Neuronal stem cell (in vitro differentiated cells): ENCODE measurements around the gene COA8.

Experiments
- DNase-seq: peaks from one replicate; pipeline ENCODE4 v3.0.0-alpha.2; 2013; ENCODE audit warnings: low spot score
- H2AFZ ChIP-seq: one replicate; pipeline ENCODE4 v1.6.1; 2013; ENCODE audit warnings: mild to moderate bottlenecking, low read length, inconsistent platforms
- H2AK5ac ChIP-seq: 2 replicates; pipeline ENCODE4 v1.6.1; 2013; ENCODE audit warnings: low read depth, mild to moderate bottlenecking, inconsistent platforms, low read length, moderate library complexity, mixed read lengths
- H2BK120ac ChIP-seq: 2 replicates; pipeline ENCODE4 v1.6.1; 2013; ENCODE audit warnings: low read depth, mild to moderate bottlenecking, inconsistent platforms, low read length, moderate library complexity, mixed read lengths
- H2BK12ac ChIP-seq: one replicate; pipeline ENCODE4 v1.6.1; 2013; ENCODE audit warnings: low read length, inconsistent platforms
- H2BK15ac ChIP-seq: 2 replicates; pipeline ENCODE4 v1.6.1; 2013; ENCODE audit warnings: mild to moderate bottlenecking, low read length, inconsistent platforms, mixed read lengths
- H2BK5ac ChIP-seq: one replicate; pipeline ENCODE4 v1.6.1; 2013; ENCODE audit warnings: inconsistent platforms, mild to moderate bottlenecking, low read length, moderate library complexity
- H3K14ac ChIP-seq: one replicate; pipeline ENCODE4 v1.6.1; 2013; ENCODE audit warnings: low read length, inconsistent platforms
- H3K18ac ChIP-seq: 2 replicates; pipeline ENCODE4 v1.6.1; 2013; ENCODE audit warnings: low read length, inconsistent platforms
- H3K23ac ChIP-seq: 2 replicates; pipeline ENCODE4 v1.6.1; 2013; ENCODE audit warnings: low read depth, mild to moderate bottlenecking, mixed read lengths, low read length, inconsistent platforms; ENCODE audit not compliant: poor library complexity
- H3K27ac ChIP-seq: replicated peaks from 3 replicates; pipeline ENCODE4 v1.5.1; 2013; ENCODE audit warnings: low read length, inconsistent platforms
- H3K27me3 ChIP-seq, 3 experiments: 2 replicates each; pipeline ENCODE4 v1.6.1; 2013; ENCODE audit warnings: low read length in 3 of 3, mild to moderate bottlenecking in 2 of 3, inconsistent platforms in 1 of 3, low read depth in 1 of 3, mixed read lengths in 1 of 3, moderate library complexity in 1 of 3; ENCODE audit not compliant: control insufficient read depth in 3 of 3, insufficient read depth in 3 of 3
- H3K36me3 ChIP-seq, 2 donors: replicated peaks in 1 of 2; 2 replicates each; pipeline ENCODE4 v1.6.1; 2013; ENCODE audit warnings: low read length in 2 of 2; ENCODE audit not compliant: control insufficient read depth in 2 of 2, insufficient read depth in 2 of 2
- H3K4ac ChIP-seq: 2 replicates; pipeline ENCODE4 v1.6.1; 2013; ENCODE audit warnings: inconsistent platforms, mild to moderate bottlenecking, low read length, moderate library complexity
- H3K4me1 ChIP-seq, 2 donors: 1 replicate in 1 of 2; 2 replicates in 1 of 2; pipeline ENCODE4 v1.6.1; 2013; ENCODE audit warnings: low read length in 2 of 2, low read depth in 1 of 2; ENCODE audit not compliant: control insufficient read depth in 2 of 2, insufficient read depth in 1 of 2
- H3K4me2 ChIP-seq: one replicate; pipeline ENCODE4 v1.6.1; 2013; ENCODE audit warnings: mild to moderate bottlenecking, low read length, inconsistent platforms; ENCODE audit not compliant: insufficient read depth, poor library complexity, severe bottlenecking
- H3K4me3 ChIP-seq, 2 donors: 2 replicates each; pipeline ENCODE4 v1.5.1; 2013; ENCODE audit warnings: low read length in 2 of 2, mild to moderate bottlenecking in 2 of 2, inconsistent platforms in 1 of 2, moderate library complexity in 1 of 2
- H3K79me1 ChIP-seq: one replicate; pipeline ENCODE4 v1.6.1; 2013; ENCODE audit warnings: low read depth, mild to moderate bottlenecking, inconsistent platforms, low read length, moderate library complexity
- H3K9ac ChIP-seq: one replicate; pipeline ENCODE4 v1.6.1; 2013; ENCODE audit warnings: mild to moderate bottlenecking, low read depth, low read length, inconsistent platforms; ENCODE audit not compliant: poor library complexity
- H3K9me3 ChIP-seq, 2 donors: replicated peaks in 1 of 2; 2 replicates each; pipeline versions ENCODE3 to v1.6.1; 2013; ENCODE audit warnings: low read length in 2 of 2, mild to moderate bottlenecking in 2 of 2, inconsistent platforms in 1 of 2, low read depth in 1 of 2, mixed read lengths in 1 of 2, moderate library complexity in 1 of 2; ENCODE audit not compliant: control insufficient read depth in 2 of 2, insufficient read depth in 1 of 2
- H4K8ac ChIP-seq: one replicate; pipeline ENCODE4 v1.6.1; 2013; ENCODE audit warnings: low read depth, mild to moderate bottlenecking, inconsistent platforms, low read length, moderate library complexity
- H4K91ac ChIP-seq: one replicate; pipeline ENCODE4 v1.6.1; 2013; ENCODE audit warnings: low read length, low read depth, mild to moderate bottlenecking, inconsistent platforms; ENCODE audit not compliant: poor library complexity
- WGBS, 2 donors: extraction: QIAGEN DNeasy Blood & Tissue Kit; methylation state at CpG; one replicate each; pipeline ENCODE4 v1.1.7; 2013; ENCODE audit warnings: missing lambda C conversion rate in 2 of 2, mixed read lengths in 1 of 2; ENCODE audit not compliant: insufficient read length in 2 of 2, insufficient replicate concordance in 1 of 2; ENCODE audit errors: extremely low coverage in 2 of 2; 5-methylcytosine and 5-hydroxymethylcytosine counted together

The COA8 gene

GRCh38 chr14:103600503-103600902, 37.7 kb downstream of the COA8 start:
- no peak overlapping the region for H4K91ac ChIP-seq
- H3K79me1 ChIP-seq = no peaks in the 10 kb centered on the region
- no peak overlapping the region for H2AK5ac ChIP-seq
- H3K14ac ChIP-seq = no peak overlapping the region
- peaks cover 0 to 2% of the 10 kb centered on the region in 2 donors for H3K4me1 ChIP-seq
- H3K36me3 ChIP-seq = peaks cover 0 to 10% of the 10 kb centered on the region in 2 donors
- H3K4ac ChIP-seq = no peak overlapping the region
- H3K9me3 ChIP-seq = no peaks in the 10 kb centered on the region
- H2BK5ac ChIP-seq = no peak overlapping the region
- H3K27me3 ChIP-seq = no peaks in the 10 kb centered on the region
- no CpG with 5 or more reads among the region's 5 CpGs for WGBS, 2 donors
- H2BK120ac ChIP-seq = no peak overlapping the region
- no peak overlapping the region for H2BK15ac ChIP-seq
- H4K8ac ChIP-seq = no peak overlapping the region
- DNase-seq = no peak
- H3K9ac ChIP-seq = no peak overlapping the region
- H2AFZ ChIP-seq = no peak overlapping the region
- H3K23ac ChIP-seq = no peak overlapping the region
- no peak overlapping the region for H3K4me3 ChIP-seq
- no peak overlapping the region for H3K4me2 ChIP-seq
- no peak overlapping the region for H3K27ac ChIP-seq
- no peak overlapping the region for H2BK12ac ChIP-seq
- no peak overlapping the region for H3K18ac ChIP-seq

GRCh38 chr14:103604620-103605019, 41.9 kb downstream of the COA8 start:
- Histone ChIP-seq H2BK12ac (no peak overlapping the region), H2BK120ac (no peak overlapping the region), H3K4me1 (peaks cover 3 to 9% of the 10 kb centered on the region in 2 donors), H2AFZ (no peak overlapping the region), H3K27ac (no peak overlapping the region), H2BK5ac (no peak overlapping the region), H2BK15ac (no peak overlapping the region), H3K9ac (no peak overlapping the region), H4K8ac (no peak overlapping the region), H3K14ac (no peak overlapping the region), H4K91ac (no peak overlapping the region), H2AK5ac (no peak overlapping the region), H3K4me3 (no peak overlapping the region), H3K23ac (no peak overlapping the region), H3K27me3 (no peaks in the 10 kb centered on the region), H3K4me2 (no peak overlapping the region), H3K79me1 (peaks cover 1% of the 10 kb centered on the region), H3K4ac (no peak overlapping the region), H3K9me3 (peaks cover 0 to 1% of the 10 kb centered on the region in 2 donors), H3K18ac (no peak overlapping the region), H3K36me3 (no peaks in the 10 kb centered on the region)
- no CpG with 5 or more reads among the region's 5 CpGs for WGBS, 2 donors
- no peak for DNase-seq

GRCh38 chr14:103606963-103607668, 44.4 kb downstream of the COA8 start:
- no peak overlapping the region for H3K4ac ChIP-seq
- no CpG with 5 or more reads among the region's 25 CpGs for WGBS, 2 donors

GRCh38 chr14:103607822-103608221, 45.1 kb downstream of the COA8 start:
- Histone ChIP-seq H3K27ac (no peak overlapping the region), H3K23ac (no peak overlapping the region), H3K27me3 (no peaks in the 10 kb centered on the region), H3K79me1 (peaks cover 1% of the 10 kb centered on the region), H3K4me2 (no peak overlapping the region), H2BK120ac (no peak overlapping the region), H4K8ac (no peak overlapping the region), H3K4me1 (peaks cover 3 to 9% of the 10 kb centered on the region in 2 donors), H3K9ac (no peak overlapping the region), H4K91ac (no peak overlapping the region), H2BK12ac (no peak overlapping the region), H2BK15ac (no peak overlapping the region), H3K4me3 (no peak overlapping the region), H2AK5ac (no peak overlapping the region), H2AFZ (no peak overlapping the region), H3K18ac (no peak overlapping the region), H3K9me3 (peaks cover 6 to 8% of the 10 kb centered on the region in 2 donors), H3K14ac (peak overlapping the region; percentile 87), H2BK5ac (no peak overlapping the region), H3K4ac (no peak overlapping the region), H3K36me3 (no peaks in the 10 kb centered on the region)
- no CpG with 5 or more reads among the region's 15 CpGs for WGBS, 2 donors
- no peak for DNase-seq

More at GRCh38 chr14:103606963-103607668, 44.4 kb downstream of the COA8 start:
- no peak overlapping the region for H2AFZ ChIP-seq
- H2BK5ac ChIP-seq = no peak overlapping the region
- H2BK15ac ChIP-seq = no peak overlapping the region
- no peak overlapping the region for H4K91ac ChIP-seq
- no peak overlapping the region for H2BK12ac ChIP-seq
- H3K18ac ChIP-seq = no peak overlapping the region
- no peak overlapping the region for H3K9ac ChIP-seq
- H3K9me3 ChIP-seq = peaks cover 6 to 8% of the 10 kb centered on the region in 2 donors
- no peak overlapping the region for H2AK5ac ChIP-seq
- no peak overlapping the region for H4K8ac ChIP-seq
- peak overlapping the region; percentile 87 for H3K14ac ChIP-seq
- H3K27me3 ChIP-seq = no peaks in the 10 kb centered on the region
- no peak for DNase-seq
- H3K36me3 ChIP-seq = no peaks in the 10 kb centered on the region
- H3K4me2 ChIP-seq = no peak overlapping the region
- no peak overlapping the region for H3K23ac ChIP-seq
- H3K4me3 ChIP-seq = no peak overlapping the region
- peaks cover 3 to 9% of the 10 kb centered on the region in 2 donors for H3K4me1 ChIP-seq
- H2BK120ac ChIP-seq = no peak overlapping the region
- no peak overlapping the region for H3K27ac ChIP-seq
- peaks cover 1% of the 10 kb centered on the region for H3K79me1 ChIP-seq
